Adrenal gland (tissue), 5 donors: Measurements from ENCODE around the gene UAP1.

ENCODE experiments used
- CTCF ChIP-seq, 6 experiments: fragments of 450-650 bp in 4 of 6; fragments of 200-600 bp in 2 of 6; sonication (generic) in 1 of 6; IDR thresholded peaks; 1 replicate in 5 of 6; 2 replicates in 1 of 6; pipeline versions ENCODE4 v1.5.1 to v1.8.0; 2016 to 2021; ENCODE audit warnings: antibody characterized with exemption in 6 of 6, mild to moderate bottlenecking in 2 of 6, moderate library complexity in 1 of 6
- POLR2A ChIP-seq, 2 donors: fragments of 450-650 bp; IDR thresholded peaks; one replicate each; pipeline ENCODE4 v1.6.1; 2017; ENCODE audit warnings: antibody characterized with exemption in 2 of 2, mild to moderate bottlenecking in 2 of 2, moderate library complexity in 1 of 2
- donor health status: DM: no; HTN: no; CAD: no.

- TF ChIP-seq CTCF (IDR thresholded peaks at IDR 0.05) = no peak
- TF ChIP-seq POLR2A (IDR thresholded peaks at IDR 0.05) = no peak
Observed at GRCh38 chr1:162587761-162588260, 26.3 kb downstream of the UAP1 start.
